ENCODE data around the gene ANKRD13B. TPM values are rescaled to one million over a fixed set of nuclear protein-coding genes. Genes with fewer than 3 reads are reported as not detected.

ANKRD13B gene
- total RNA-seq, 1 experiment from 2014 or later = 8.8 TPM

GRCh38 chr17:29567554-29568330 is 25.2 kb upstream of the ANKRD13B start:
- Mint-ChIP-seq H3K9me3 (ENCODE audit: low read depth, unreplicated experiment) (no peaks in the 10 kb centered on the region), H3K4me1 (ENCODE audit: low read depth, unreplicated experiment) (no peaks in the 10 kb centered on the region), H3K27ac (ENCODE audit: unreplicated experiment) (peak overlapping the region; percentile 72), H3K27me3 (ENCODE audit: unreplicated experiment) (no peaks in the 10 kb centered on the region), H3K36me3 (ENCODE audit: insufficient read depth, unreplicated experiment) (peaks cover 47% of the 10 kb centered on the region), H3K4me3 (ENCODE audit: low read depth, unreplicated experiment) (peak overlapping the region; percentile 85)
- intact Hi-C loops (cut with micrococcal nuclease; ENCODE audit: unreplicated experiment) = no loop called here
- CTCF ChIA-PET = interaction anchor here (0.6 to 2.6 kb wide), 4 partner anchors 24 to 825 kb away, joined by 4 to 7 read pairs (median 5); no protein-coding TSS in a partner anchor
- TF ChIP-seq, protein P1, sequence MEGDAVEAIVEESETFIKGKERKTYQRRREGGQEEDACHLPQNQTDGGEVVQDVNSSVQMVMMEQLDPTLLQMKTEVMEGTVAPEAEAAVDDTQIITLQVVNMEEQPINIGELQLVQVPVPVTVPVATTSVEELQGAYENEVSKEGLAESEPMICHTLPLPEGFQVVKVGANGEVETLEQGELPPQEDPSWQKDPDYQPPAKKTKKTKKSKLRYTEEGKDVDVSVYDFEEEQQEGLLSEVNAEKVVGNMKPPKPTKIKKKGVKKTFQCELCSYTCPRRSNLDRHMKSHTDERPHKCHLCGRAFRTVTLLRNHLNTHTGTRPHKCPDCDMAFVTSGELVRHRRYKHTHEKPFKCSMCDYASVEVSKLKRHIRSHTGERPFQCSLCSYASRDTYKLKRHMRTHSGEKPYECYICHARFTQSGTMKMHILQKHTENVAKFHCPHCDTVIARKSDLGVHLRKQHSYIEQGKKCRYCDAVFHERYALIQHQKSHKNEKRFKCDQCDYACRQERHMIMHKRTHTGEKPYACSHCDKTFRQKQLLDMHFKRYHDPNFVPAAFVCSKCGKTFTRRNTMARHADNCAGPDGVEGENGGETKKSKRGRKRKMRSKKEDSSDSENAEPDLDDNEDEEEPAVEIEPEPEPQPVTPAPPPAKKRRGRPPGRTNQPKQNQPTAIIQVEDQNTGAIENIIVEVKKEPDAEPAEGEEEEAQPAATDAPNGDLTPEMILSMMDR (IDR thresholded peaks at IDR 0.05; ENCODE audit: unreplicated experiment) = peak; percentile 60
- DNase-seq = peak; percentile 83
- BruUV-seq (replicated peaks) = no TSS peak

DNA sequence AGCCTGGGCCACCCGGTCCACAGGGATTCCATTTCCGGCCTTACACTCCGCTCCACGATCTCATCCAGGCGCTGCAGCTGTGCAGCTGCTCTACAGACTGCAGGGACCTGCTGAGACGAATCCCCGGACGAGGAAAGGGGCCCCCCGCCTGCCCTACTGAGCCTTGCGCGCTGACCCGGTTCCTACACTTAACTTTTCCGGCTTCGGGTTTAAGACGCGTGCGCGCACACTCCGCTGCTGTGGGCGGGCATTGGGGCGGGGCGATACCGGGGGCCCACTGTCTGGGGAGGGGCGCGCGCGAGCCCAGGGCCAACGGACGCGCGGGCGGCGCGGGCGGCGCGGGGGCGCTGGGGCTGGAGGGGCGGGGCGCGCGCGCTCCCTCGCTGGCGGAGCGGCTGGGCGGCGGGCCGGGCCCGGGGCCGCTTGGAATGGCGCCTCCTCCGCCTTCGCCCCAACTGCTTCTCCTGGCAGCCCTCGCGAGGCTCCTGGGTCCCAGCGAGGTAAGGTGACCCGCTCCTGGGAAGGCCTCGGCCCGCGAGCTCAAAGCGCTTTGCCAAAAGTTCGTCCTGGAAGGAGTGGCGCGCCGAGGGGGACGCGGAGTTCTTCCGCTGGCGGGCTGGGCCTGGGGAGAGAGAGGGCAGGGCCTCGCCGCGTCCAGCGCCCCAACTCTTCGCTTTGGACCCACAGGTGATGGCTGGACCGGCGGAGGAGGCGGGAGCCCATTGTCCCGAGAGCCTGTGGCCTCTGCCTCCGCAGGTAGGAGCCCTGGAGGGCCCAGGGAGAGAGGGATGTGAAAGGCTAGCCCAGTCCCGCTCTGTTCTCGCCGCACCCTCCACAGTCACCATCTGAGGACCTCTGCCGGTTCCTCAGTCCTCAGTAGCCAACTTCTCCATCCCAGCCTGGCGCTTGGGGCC is 24.3 kb upstream of the ANKRD13B start, which contains the start of gene TP53I13:
Gene TP53I13 (plus strand): TSS at position 371 of the 914 bp plus-strand sequence. CDS start 58 bp downstream, at position 429.
- intact Hi-C loops (cut with micrococcal nuclease; ENCODE audit: unreplicated experiment) = no loop called here
- DNase-seq = peak; percentile 90
- Mint-ChIP-seq H3K27ac (ENCODE audit: unreplicated experiment) (peak within 1 kb of the TSS; percentile 72), H3K9me3 (ENCODE audit: low read depth, unreplicated experiment) (no peaks in the 10 kb centered on the region), H3K4me1 (ENCODE audit: low read depth, unreplicated experiment) (no peaks in the 10 kb centered on the region), H3K36me3 (ENCODE audit: insufficient read depth, unreplicated experiment) (peaks cover 50% of the 10 kb centered on the region), H3K4me3 (ENCODE audit: low read depth, unreplicated experiment) (peak within 1 kb of the TSS; percentile 85), H3K27me3 (ENCODE audit: unreplicated experiment) (no peaks in the 10 kb centered on the region)
- no TSS peak for BruUV-seq (replicated peaks)
- CTCF ChIA-PET = interaction anchor here (1.8 to 2.6 kb wide), 2 partner anchors 23 to 49 kb away, joined by 5 to 7 read pairs; no protein-coding TSS in a partner anchor
- TF ChIP-seq, protein P1 (IDR thresholded peaks at IDR 0.05; ENCODE audit: unreplicated experiment) = no peak

- H3K9me3 Mint-ChIP-seq (ENCODE audit: low read depth, unreplicated experiment) = no peaks in the 10 kb centered on the region
- TF ChIP-seq, protein P1 (IDR thresholded peaks at IDR 0.05; ENCODE audit: unreplicated experiment) = no peak
- no peak for DNase-seq
- peak overlapping the region; percentile 72 for H3K27ac Mint-ChIP-seq (ENCODE audit: unreplicated experiment)
- peak overlapping the region; percentile 85 for H3K4me3 Mint-ChIP-seq (ENCODE audit: low read depth, unreplicated experiment)
- H3K4me1 Mint-ChIP-seq (ENCODE audit: low read depth, unreplicated experiment) = no peaks in the 10 kb centered on the region
- H3K36me3 Mint-ChIP-seq (ENCODE audit: insufficient read depth, unreplicated experiment) = peaks cover 54% of the 10 kb centered on the region
- CTCF ChIA-PET = interaction anchor here (1.8 to 2.6 kb wide), 2 partner anchors 22 to 48 kb away, joined by 5 to 7 read pairs; no protein-coding TSS in a partner anchor
- H3K27me3 Mint-ChIP-seq (ENCODE audit: unreplicated experiment) = no peaks in the 10 kb centered on the region
- intact Hi-C loops (cut with micrococcal nuclease; ENCODE audit: unreplicated experiment) = no loop called here
- BruUV-seq (replicated peaks) = TSS peak; percentile 17
Measured at GRCh38 chr17:29569245-29569950, 23.5 kb upstream of the ANKRD13B start.

DNA sequence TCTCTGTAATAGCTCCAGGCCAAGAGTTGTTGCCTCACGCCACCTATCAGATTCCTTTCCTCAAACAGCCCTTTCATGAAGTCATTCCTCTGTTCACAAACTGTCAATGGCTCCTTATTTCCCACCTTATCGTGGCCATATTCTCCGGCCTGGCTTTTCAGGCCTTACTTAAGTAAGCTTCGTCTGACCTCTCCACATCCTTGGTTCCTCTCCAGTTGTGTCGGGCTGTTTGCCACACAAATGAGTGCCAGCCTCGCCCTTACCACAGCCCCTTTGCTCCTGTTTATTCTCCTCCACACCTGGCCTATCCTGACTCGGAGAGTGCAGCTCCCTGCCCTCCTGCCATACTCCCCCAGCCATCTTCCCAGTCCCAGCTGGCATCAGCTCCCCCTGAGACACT is 22.4 kb upstream of the ANKRD13B start:
- H3K9me3 Mint-ChIP-seq (ENCODE audit: low read depth, unreplicated experiment) = no peaks in the 10 kb centered on the region
- TSS peak; percentile 48 for BruUV-seq (replicated peaks)
- CTCF ChIA-PET = interaction anchor here (0.9 kb wide), 1 partner anchor 361 kb away, joined by 3 read pairs; no protein-coding TSS in a partner anchor
- intact Hi-C loops (cut with micrococcal nuclease; ENCODE audit: unreplicated experiment) = no loop called here
- no peaks in the 10 kb centered on the region for H3K27me3 Mint-ChIP-seq (ENCODE audit: unreplicated experiment)
- TF ChIP-seq, protein P1 (IDR thresholded peaks at IDR 0.05; ENCODE audit: unreplicated experiment) = no peak
- H3K4me1 Mint-ChIP-seq (ENCODE audit: low read depth, unreplicated experiment) = no peaks in the 10 kb centered on the region
- peaks cover 57% of the 10 kb centered on the region for H3K36me3 Mint-ChIP-seq (ENCODE audit: insufficient read depth, unreplicated experiment)
- H3K4me3 Mint-ChIP-seq (ENCODE audit: low read depth, unreplicated experiment) = peak overlapping the region; percentile 19
- no peak overlapping the region for H3K27ac Mint-ChIP-seq (ENCODE audit: unreplicated experiment)
- no peak for DNase-seq
